ENCODE data around the gene LRP10.
"Not testable (repeated sequence)": the region's sequence is repeated elsewhere in the genome, so short reads cannot be mapped to it uniquely, and the experiment has no call there.

LRP10 gene

DNA sequence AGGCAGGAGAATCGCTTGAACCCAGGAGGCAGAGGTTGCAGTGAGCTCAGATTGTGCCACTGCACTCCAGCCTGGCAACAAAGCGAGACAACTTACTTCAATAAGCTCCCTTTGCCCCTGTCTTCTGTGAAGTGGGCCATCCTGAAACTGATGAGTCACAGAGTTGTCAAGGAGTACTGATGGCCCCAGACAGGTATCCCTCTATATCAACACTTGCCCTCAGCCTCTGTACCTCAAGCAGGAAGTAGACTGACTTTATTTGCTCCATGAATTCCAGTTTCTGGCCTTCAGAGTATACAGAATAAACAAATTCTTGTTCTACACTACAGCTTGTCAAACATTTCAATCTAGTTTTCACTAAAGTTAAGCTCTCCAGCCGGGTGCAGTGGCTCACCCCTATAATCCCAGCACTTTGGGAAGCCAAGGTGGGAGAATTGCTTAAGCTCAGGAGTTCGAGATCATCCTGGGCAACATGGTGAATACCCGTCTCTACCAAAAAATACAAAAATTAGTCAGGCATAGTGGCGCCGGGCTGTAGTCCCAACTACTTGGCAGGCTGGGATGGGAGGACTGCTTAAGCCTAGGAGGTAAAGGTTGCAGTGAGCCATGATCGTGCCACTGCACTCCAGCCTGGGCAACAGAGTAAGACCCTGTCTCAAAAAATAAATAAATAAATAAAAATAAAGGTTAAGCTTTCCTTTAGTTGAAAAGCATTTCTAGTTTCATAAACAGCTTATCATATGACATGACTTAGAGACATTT is 16.4 kb upstream of the LRP10 start:
- in situ Hi-C loops (cut with MboI; ENCODE audit: low sequenced_read_pairs, unreplicated experiment) = loop anchor here (5.0 to 10.0 kb wide), 3 partner anchors 78 to 470 kb away; no protein-coding TSS in a partner anchor
- TF ChIP-seq, protein P1, sequence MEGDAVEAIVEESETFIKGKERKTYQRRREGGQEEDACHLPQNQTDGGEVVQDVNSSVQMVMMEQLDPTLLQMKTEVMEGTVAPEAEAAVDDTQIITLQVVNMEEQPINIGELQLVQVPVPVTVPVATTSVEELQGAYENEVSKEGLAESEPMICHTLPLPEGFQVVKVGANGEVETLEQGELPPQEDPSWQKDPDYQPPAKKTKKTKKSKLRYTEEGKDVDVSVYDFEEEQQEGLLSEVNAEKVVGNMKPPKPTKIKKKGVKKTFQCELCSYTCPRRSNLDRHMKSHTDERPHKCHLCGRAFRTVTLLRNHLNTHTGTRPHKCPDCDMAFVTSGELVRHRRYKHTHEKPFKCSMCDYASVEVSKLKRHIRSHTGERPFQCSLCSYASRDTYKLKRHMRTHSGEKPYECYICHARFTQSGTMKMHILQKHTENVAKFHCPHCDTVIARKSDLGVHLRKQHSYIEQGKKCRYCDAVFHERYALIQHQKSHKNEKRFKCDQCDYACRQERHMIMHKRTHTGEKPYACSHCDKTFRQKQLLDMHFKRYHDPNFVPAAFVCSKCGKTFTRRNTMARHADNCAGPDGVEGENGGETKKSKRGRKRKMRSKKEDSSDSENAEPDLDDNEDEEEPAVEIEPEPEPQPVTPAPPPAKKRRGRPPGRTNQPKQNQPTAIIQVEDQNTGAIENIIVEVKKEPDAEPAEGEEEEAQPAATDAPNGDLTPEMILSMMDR (IDR thresholded peaks at IDR 0.05; ENCODE audit: borderline replicate concordance, control extremely low read depth, extremely low read depth, insufficient read depth, missing control alignments) = no peak
- no peak for DNase-seq (ENCODE audit: low spot score)

DNA sequence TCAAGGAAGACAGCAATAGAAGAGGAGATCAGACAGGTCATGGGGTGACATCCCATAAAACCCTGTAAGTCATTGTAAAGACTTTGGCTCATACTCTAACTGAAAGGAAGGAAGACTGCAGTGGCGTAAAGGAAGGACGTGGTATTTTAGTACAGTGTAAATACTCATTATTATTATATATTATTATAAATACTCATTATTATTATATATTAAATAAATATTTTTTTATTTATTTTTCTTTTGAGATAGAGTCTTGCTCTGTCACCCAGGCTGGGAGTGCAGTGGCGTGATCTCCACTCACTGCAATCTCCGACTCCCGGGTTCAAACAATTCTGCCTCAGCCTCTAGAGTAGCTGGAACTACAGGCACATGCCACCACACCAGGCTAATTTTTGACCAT is 15.1 kb upstream of the LRP10 start:
- DNase-seq (ENCODE audit: low spot score) = no peak
- TF ChIP-seq, protein P1 (IDR thresholded peaks at IDR 0.05; ENCODE audit: borderline replicate concordance, control extremely low read depth, extremely low read depth, insufficient read depth, missing control alignments) = no peak
- in situ Hi-C loops (cut with MboI; ENCODE audit: low sequenced_read_pairs, unreplicated experiment) = loop anchor here (10.0 kb wide), 2 partner anchors 282 to 472 kb away; no protein-coding TSS in a partner anchor

DNA sequence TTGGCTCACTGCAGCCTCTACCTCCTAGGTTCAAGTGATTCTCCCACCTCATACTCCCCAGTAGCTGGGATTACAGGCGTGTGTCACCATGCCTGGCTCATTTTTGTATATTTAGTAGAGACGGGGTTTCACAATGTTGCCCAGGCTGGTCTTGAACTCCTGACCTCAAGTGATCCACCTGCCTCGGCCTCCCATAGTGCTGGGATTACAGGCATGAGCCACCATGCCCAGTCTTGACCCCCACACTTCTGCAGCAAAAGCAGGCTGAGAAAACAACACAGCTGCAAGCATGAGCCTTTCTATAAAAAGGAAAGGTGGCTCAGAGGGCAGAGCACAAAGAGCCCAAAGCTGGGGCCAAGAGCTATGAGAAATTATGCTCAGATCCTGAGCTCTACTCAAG is 11.2 kb upstream of the LRP10 start:
- in situ Hi-C loops (cut with MboI; ENCODE audit: low sequenced_read_pairs, unreplicated experiment) = not testable (repeated sequence)

DNA sequence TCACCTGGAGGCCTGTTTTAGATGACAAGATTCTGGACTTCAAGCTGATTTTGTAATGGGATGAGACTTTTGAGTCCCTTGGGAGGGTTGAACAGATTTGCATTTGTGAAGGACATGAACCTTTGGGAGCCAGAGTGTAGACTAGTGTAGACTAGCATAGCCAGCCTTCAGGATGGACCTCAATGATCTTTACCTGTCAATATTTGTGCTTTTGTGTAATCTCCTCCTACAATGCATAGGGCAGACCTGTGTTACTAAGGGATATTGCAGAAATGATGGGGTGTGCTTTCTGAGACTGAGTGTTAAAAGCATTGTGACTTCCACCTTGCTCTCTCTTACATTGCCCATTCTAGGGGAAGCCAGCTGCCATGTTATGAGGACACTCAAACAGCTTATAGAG is 9.9 kb upstream of the LRP10 start:
- TF ChIP-seq, protein P1 (IDR thresholded peaks at IDR 0.05; ENCODE audit: borderline replicate concordance, control extremely low read depth, extremely low read depth, insufficient read depth, missing control alignments) = no peak
- DNase-seq (ENCODE audit: low spot score) = no peak
- in situ Hi-C loops (cut with MboI; ENCODE audit: low sequenced_read_pairs, unreplicated experiment) = no loop called here

More for the DNA sequence above, 11.2 kb upstream of the LRP10 start:
- not testable (repeated sequence) for DNase-seq (ENCODE audit: low spot score)

DNA sequence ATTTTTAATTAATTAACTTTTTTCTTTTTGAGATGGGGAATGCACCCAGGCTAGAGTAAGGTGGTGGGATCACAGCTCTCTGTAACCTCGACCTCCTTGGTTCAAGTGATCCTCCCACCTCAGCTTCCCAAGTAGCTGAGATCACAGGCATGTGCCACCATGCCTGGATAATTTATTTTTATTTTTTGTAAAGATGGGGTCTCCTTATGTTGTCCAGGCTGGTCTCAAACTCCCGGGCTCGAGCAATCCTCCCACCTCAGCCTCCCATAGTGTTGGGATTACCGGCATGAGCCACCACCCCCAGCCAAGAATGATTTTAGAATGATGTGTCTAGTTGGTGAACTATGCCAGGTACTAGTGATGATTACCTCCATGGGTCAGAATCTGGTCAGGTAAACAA is 6.6 kb upstream of the LRP10 start:
- in situ Hi-C loops (cut with MboI; ENCODE audit: low sequenced_read_pairs, unreplicated experiment) = no loop called here

DNA sequence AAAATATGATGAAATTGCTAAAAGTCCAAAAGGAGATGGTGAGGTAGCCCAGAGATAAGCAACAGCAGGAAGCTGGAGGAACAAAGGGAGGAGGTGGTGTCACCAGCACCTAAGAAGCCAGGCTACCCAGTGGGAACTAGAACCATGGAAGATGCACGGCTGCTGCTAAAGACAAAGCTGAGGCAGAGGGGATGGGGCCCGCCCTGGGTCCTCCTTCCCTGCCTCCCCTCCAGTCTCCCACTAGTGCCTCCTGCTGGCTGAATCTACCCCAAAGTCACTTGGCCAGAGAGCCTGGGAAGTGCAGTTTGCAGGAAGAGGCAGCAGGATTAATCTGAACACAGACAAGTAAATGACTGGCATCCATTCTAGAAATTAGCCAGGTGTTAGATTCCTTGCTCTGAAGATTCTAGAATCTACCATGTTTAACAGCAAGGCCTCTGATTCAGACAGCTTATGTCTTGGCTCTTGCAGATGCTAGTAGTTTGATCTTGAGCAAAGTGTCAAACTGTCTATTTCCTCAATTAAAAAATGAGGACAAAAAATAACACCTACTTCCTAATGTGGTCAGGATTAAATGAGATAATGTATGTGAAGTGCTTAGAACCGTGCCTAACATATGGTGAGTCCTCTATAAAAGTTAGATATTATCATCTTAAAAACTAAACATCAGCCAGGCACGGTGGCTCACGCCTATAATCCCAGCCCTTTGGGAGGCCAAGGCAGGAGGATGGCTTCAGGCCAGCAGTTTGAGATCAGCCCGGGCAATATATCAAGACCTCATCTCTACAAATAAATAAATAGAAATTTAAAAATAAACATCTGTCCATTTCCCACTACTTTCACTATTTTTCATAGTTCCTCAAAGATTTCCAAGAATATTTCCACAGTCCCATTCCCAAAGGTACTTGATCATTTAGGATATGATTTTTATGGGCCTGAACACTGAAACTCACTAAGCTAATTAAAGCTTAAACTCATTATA is 5.8 kb upstream of the LRP10 start:
- DNase-seq (ENCODE audit: low spot score) = no peak
- in situ Hi-C loops (cut with MboI; ENCODE audit: low sequenced_read_pairs, unreplicated experiment) = no loop called here

More for the DNA sequence above, 6.6 kb upstream of the LRP10 start:
- DNase-seq (ENCODE audit: low spot score) = no peak
- TF ChIP-seq, protein P1 (IDR thresholded peaks at IDR 0.05; ENCODE audit: borderline replicate concordance, control extremely low read depth, extremely low read depth, insufficient read depth, missing control alignments) = no peak

More for the DNA sequence above, 5.8 kb upstream of the LRP10 start:
- TF ChIP-seq, protein P1 (IDR thresholded peaks at IDR 0.05; ENCODE audit: borderline replicate concordance, control extremely low read depth, extremely low read depth, insufficient read depth, missing control alignments) = no peak
